H1 (cell line): ENCODE results near the gene SLC7A5. TPM values are rescaled to one million over a fixed set of nuclear protein-coding genes. Genes with fewer than 3 reads are reported as not detected.

Experiments
- RNF2 ChIP-seq: fragments of 200-900, 300-1000 bp; sonication (generic); IDR thresholded peaks from 2 replicates; pipeline ENCODE4 v1.7.1; 2016; ENCODE audit warnings: borderline replicate concordance, low read depth, mild to moderate bottlenecking, antibody characterized with exemption, low read length; ENCODE audit not compliant: poor library complexity, severe bottlenecking; ENCODE audit errors: missing control alignments
- SP2 ChIP-seq: IDR thresholded peaks from 2 replicates; pipeline ENCODE4 v1.6.1; 2012; ENCODE audit warnings: mild to moderate bottlenecking, low read length, inconsistent platforms
- SUZ12 ChIP-seq: fragments of 200-600 bp; sonication (generic); IDR thresholded peaks from 2 replicates; pipeline ENCODE4 v1.6.1; 2012; ENCODE audit warnings: mild to moderate bottlenecking, inconsistent platforms, low read length, moderate library complexity, mixed read lengths
- TBP ChIP-seq: IDR thresholded peaks from 2 replicates; pipeline ENCODE4 v1.6.1; 2011; ENCODE audit warnings: low read depth, low read length, improper control_type of control experiment
- TCF12 ChIP-seq: IDR thresholded peaks from 2 replicates; pipeline ENCODE4 v1.6.1; 2011; ENCODE audit warnings: low read depth, mild to moderate bottlenecking, low read length
- TEAD4 ChIP-seq: IDR thresholded peaks from 2 replicates; pipeline ENCODE4 v1.6.1; 2012; ENCODE audit warnings: low read depth, low read length, inconsistent platforms, mixed read lengths
- polyA plus RNA-seq, 7 experiments: library from polyadenylated mRNA; depleted of rRNA in 3 of 7; stranded (reverse) in 5 of 7; unstranded in 2 of 7; fragments of >200 nt in 5 of 7; fragments of 200-250 nt in 2 of 7; gene quantifications; 1 replicate in 5 of 7; 2 replicates in 1 of 7; 4 replicates in 1 of 7; pipeline versions ENCODE4 v1.2.1 to v1.2.3, GENCODE V29; 2011 to 2013; ENCODE audit warnings: missing spikeins in 2 of 7, mixed read lengths in 2 of 7
- total RNA-seq: library from RNA; stranded (reverse); fragmentation: NEBNext Ultra II Directional; extraction: Animal tissue kit (Norgen Biotek cat#: 25700); gene quantifications from 2 replicates; pipeline ENCODE4 v1.2.1, GENCODE V29; 2021
- TF ChIP-seq, protein P1 (sequence below): IDR thresholded peaks from 2 replicates; pipeline ENCODE4 v1.6.1; 2012; ENCODE audit warnings: low read length, inconsistent platforms
- TF ChIP-seq, protein P2 (sequence below): IDR thresholded peaks from 2 replicates; pipeline ENCODE4 v1.6.1; 2012; ENCODE audit warnings: inconsistent platforms

The SLC7A5 gene
- total and polyA plus RNA-seq, 2 of the 8 experiments (the other 6 are each of a cell fraction or from before 2014, with no cell fraction given) = 68.2 to 341 TPM

DNA sequence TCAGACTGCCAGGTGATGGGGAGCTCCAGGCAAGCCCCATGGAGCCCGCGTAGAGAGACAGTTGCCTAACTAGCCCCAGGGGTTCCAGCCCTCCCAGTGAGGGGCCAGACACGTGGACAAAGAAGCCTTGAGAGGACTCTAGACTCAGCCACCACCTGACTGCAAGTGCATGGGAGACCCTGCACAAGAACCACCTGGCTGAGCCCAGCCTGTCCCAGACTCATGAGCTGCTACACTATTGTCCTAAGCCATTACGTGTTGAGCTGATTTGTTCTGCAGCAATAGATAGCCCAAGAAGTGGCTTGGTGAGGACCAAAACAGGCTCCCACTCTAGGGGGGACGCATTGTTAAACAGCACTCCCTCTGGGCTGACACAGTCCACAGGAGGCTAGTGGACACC, 65.9 kb downstream of the SLC7A5 start (continued):
- TF ChIP-seq, protein P1, sequence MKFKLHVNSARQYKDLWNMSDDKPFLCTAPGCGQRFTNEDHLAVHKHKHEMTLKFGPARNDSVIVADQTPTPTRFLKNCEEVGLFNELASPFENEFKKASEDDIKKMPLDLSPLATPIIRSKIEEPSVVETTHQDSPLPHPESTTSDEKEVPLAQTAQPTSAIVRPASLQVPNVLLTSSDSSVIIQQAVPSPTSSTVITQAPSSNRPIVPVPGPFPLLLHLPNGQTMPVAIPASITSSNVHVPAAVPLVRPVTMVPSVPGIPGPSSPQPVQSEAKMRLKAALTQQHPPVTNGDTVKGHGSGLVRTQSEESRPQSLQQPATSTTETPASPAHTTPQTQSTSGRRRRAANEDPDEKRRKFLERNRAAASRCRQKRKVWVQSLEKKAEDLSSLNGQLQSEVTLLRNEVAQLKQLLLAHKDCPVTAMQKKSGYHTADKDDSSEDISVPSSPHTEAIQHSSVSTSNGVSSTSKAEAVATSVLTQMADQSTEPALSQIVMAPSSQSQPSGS = no peak
- TF ChIP-seq SP2 = no peak
- no peak for TF ChIP-seq RNF2
- TF ChIP-seq TBP = no peak
- no peak for TF ChIP-seq TEAD4
- TF ChIP-seq, protein P2, sequence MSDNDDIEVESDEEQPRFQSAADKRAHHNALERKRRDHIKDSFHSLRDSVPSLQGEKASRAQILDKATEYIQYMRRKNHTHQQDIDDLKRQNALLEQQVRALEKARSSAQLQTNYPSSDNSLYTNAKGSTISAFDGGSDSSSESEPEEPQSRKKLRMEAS = no peak
- no peak for TF ChIP-seq SUZ12
- TF ChIP-seq TCF12 = no peak
